ENCODE results near the gene RGS7. TPM values are rescaled to one million over a fixed set of nuclear protein-coding genes. Genes with fewer than 3 reads are reported as not detected.

Gene RGS7
- polyA plus RNA-seq, 2 of the 4 experiments (the other 2 are of a cell fraction): 0.08 TPM; not detected in 1

- TF ChIP-seq HOXB13 (CRISPR knock-in tag; IDR thresholded peaks at IDR 0.05; ENCODE audit: low read depth): no peak
- TF ChIP-seq EP300 (IDR thresholded peaks at IDR 0.05): no peak
- no peak for TF ChIP-seq JUN (IDR thresholded peaks at IDR 0.05)
- no peak for TF ChIP-seq NPAS2 (CRISPR knock-in tag; IDR thresholded peaks at IDR 0.05; ENCODE audit: borderline replicate concordance)
- TF ChIP-seq CBX2 (IDR thresholded peaks at IDR 0.05; ENCODE audit: borderline replicate concordance, low read depth): no peak
- ATAC-seq: no peak
- no peak for FAIRE-seq
- WGBS (ENCODE audit: missing lambda C conversion rate): 5% methylated on average over 4 of the region's 4 CpGs
- POLR2A ChIA-PET: no interaction called here
- Histone ChIP-seq H3K4me1 (no peaks in the 10 kb centered on the region), H3K9me3 (no peaks in the 10 kb centered on the region), H3K4me3 (no peak overlapping the region), H3K27ac (no peak overlapping the region), H3K4me2 (no peak overlapping the region)
- CTCF ChIA-PET: no interaction called here
- DNase-seq (ENCODE audit: low read depth in 1 of 2, low spot score in 1 of 2): no peak
Measured at GRCh38 chr1:241274693-241275092, 82.3 kb downstream of the RGS7 start.

DNA sequence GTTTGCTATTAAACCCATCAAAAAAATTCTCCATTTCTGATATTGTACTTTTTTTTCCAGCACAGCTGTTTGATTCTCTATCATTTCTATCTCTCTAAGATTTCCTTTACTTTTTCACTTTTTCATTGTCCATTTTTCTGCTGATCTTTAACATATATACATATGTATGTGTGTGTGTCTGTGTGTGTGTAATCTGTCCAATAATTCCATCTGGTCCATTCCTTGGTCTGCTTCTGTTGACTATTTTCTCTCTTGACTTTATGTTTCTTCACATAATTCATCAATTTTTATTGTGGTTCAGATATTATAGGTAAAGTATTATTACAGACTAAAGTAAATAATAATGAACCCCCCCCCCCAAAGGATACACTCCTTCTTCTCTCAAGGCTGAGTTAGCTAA, 84.2 kb downstream of the RGS7 start:
- Histone ChIP-seq H3K4me3 (no peak overlapping the region), H3K4me2 (no peak overlapping the region), H3K9me3 (no peaks in the 10 kb centered on the region), H3K27ac (no peak overlapping the region), H3K4me1 (no peaks in the 10 kb centered on the region)
- no peak for ATAC-seq
- no peak for DNase-seq (ENCODE audit: low read depth in 1 of 2, low spot score in 1 of 2)
- FAIRE-seq: no peak
- CTCF ChIA-PET: no interaction called here
- POLR2A ChIA-PET: interaction anchor here (0.6 kb wide), 1 partner anchor 488 kb away, joined by 4 read pairs; no protein-coding TSS in a partner anchor
- no peak for TF ChIP-seq POLR2AphosphoS2 (conservative IDR thresholded peaks at IDR 0.05; ENCODE audit: low read length)
- no peak for TF ChIP-seq JUNB (IDR thresholded peaks at IDR 0.05)
- no peak for TF ChIP-seq TFCP2L1 (CRISPR knock-in tag; IDR thresholded peaks at IDR 0.05)
- TF ChIP-seq TP53 (CRISPR knock-in tag; IDR thresholded peaks at IDR 0.05): no peak
- no peak for TF ChIP-seq ZFP36 (IDR thresholded peaks at IDR 0.05; ENCODE audit: borderline replicate concordance, partially characterized antibody)
- no peak for TF ChIP-seq MAZ (IDR thresholded peaks at IDR 0.05; ENCODE audit: borderline replicate concordance, low read depth, low read length)
- TF ChIP-seq ZSCAN20 (CRISPR knock-in tag; IDR thresholded peaks at IDR 0.05): no peak
- no peak for TF ChIP-seq MAX (IDR thresholded peaks at IDR 0.05)
- TF ChIP-seq, protein P1, sequence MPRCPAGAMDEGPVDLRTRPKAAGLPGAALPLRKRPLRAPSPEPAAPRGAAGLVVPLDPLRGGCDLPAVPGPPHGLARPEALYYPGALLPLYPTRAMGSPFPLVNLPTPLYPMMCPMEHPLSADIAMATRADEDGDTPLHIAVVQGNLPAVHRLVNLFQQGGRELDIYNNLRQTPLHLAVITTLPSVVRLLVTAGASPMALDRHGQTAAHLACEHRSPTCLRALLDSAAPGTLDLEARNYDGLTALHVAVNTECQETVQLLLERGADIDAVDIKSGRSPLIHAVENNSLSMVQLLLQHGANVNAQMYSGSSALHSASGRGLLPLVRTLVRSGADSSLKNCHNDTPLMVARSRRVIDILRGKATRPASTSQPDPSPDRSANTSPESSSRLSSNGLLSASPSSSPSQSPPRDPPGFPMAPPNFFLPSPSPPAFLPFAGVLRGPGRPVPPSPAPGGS (IDR thresholded peaks at IDR 0.05): no peak
- no peak for TF ChIP-seq MAFK (IDR thresholded peaks at IDR 0.05; ENCODE audit: partially characterized antibody)
- TF ChIP-seq CHD2 (IDR thresholded peaks at IDR 0.05; ENCODE audit: low read length, partially characterized antibody): no peak
- no peak for TF ChIP-seq RCOR1 (IDR thresholded peaks at IDR 0.05; ENCODE audit: low read depth, low read length)
- TF ChIP-seq HDAC2 (IDR thresholded peaks at IDR 0.05): no peak

DNA sequence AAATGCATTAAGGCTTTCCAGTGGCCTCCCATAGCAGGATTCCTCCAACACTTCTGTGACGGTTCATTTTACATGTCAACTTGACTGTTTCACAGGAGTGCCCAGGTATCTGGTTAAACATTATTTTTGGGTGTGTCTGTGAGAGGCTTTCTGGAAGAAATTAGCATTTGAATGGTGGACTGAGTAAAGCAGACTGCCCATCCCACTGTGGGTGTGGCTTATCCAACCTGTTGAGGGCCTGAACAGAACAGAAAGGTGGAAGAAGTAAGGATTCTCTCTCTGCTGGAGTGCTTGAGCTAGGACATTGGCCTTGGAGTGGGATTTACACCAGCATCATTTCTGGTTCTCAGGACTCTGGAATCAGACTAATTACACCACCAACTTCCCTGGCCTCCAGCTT, 85.6 kb downstream of the RGS7 start:
- Histone ChIP-seq H3K4me2 (no peak overlapping the region), H3K4me3 (no peak overlapping the region), H3K4me1 (no peaks in the 10 kb centered on the region), H3K9me3 (no peaks in the 10 kb centered on the region), H3K27ac (no peak overlapping the region)
- CTCF ChIA-PET: no interaction called here
- no peak for DNase-seq (ENCODE audit: low read depth in 1 of 2, low spot score in 1 of 2)
- TF ChIP-seq CTCF (IDR thresholded peaks at IDR 0.05) (no peak), SREBF2 (IDR thresholded peaks at IDR 0.05) (no peak), CBX2 (IDR thresholded peaks at IDR 0.05; ENCODE audit: borderline replicate concordance, low read depth) (no peak), NFE2L2 (conservative IDR thresholded peaks at IDR 0.05; ENCODE audit: low read length) (no peak), MAX (IDR thresholded peaks at IDR 0.05) (no peak)
- TF ChIP-seq, protein P1 (IDR thresholded peaks at IDR 0.05): no peak
- no peak for FAIRE-seq
- no peak for ATAC-seq
- POLR2A ChIA-PET: no interaction called here
- 43% methylated on average over 1 of the region's 1 CpG for WGBS (ENCODE audit: missing lambda C conversion rate)
